SK-N-MC (cell line): Measurements from ENCODE around the gene TEX19.
A peak's percentile ranks its signal among the peaks of the same experiment; 100 is the strongest.
"Not testable (repeated sequence)": the region's sequence is repeated elsewhere in the genome, so short reads cannot be mapped to it uniquely, and the experiment has no call there.

Experiments
- DNase-seq: peaks from one replicate; pipeline ENCODE4 v3.0.0-alpha.2; 2011; ENCODE audit warnings: low read depth, low spot score
- H3K27ac ChIP-seq: fragments of 200-600 bp; sonication (generic); 2 replicates; pipeline ENCODE4 v1.5.1; 2016; ENCODE audit warnings: mixed run types
- H3K36me3 ChIP-seq: fragments of 200-600 bp; sonication (generic); 2 replicates; pipeline ENCODE4 v1.6.1; 2017; ENCODE audit warnings: antibody characterized with exemption, low read length, mixed read lengths; ENCODE audit not compliant: insufficient read depth
- H3K4me3 ChIP-seq: fragments of 200-600 bp; sonication (generic); 2 replicates; pipeline ENCODE4 v1.5.1; 2016
- H3K9ac ChIP-seq: fragments of 200-600 bp; sonication (generic); 2 replicates; pipeline ENCODE4 v1.8.0; 2017; ENCODE audit warnings: mixed run types, mixed read lengths; ENCODE audit not compliant: insufficient read length
- H3K9me3 ChIP-seq: fragments of 200-600 bp; sonication (generic); 2 replicates; pipeline ENCODE4 v1.6.1; 2017; ENCODE audit warnings: low read depth, mild to moderate bottlenecking, antibody characterized with exemption, low read length, moderate library complexity, mixed read lengths
- EZH2 ChIP-seq: fragments of 200-600 bp; sonication (generic); IDR thresholded peaks from one replicate; pipeline ENCODE4 v1.6.1; 2017; ENCODE audit warnings: antibody characterized with exemption
- FOXP2 ChIP-seq: optimal IDR thresholded peaks from 2 replicates; pipeline ENCODE3; 2011; ENCODE audit warnings: mild to moderate bottlenecking, moderate library complexity; ENCODE audit not compliant: insufficient read depth; ENCODE audit errors: extremely low read length, control extremely low read depth
- POLR2AphosphoS5 ChIP-seq: IDR thresholded peaks from 2 replicates; pipeline ENCODE4 v1.6.1; 2012; ENCODE audit warnings: mild to moderate bottlenecking, low read depth, low read length, borderline replicate concordance

The TEX19 gene

GRCh38 chr17:82343560-82343959 is 15.5 kb upstream of the TEX19 start:
- no peak for DNase-seq
- no peak overlapping the region for H3K4me3 ChIP-seq
- TF ChIP-seq EZH2 (no peak), POLR2AphosphoS5 (no peak), FOXP2 (no peak)
- H3K9ac ChIP-seq, result no peak overlapping the region
- H3K9me3 ChIP-seq, result no peaks in the 10 kb centered on the region
- H3K36me3 ChIP-seq, result no peaks in the 10 kb centered on the region
- no peak overlapping the region for H3K27ac ChIP-seq

DNA sequence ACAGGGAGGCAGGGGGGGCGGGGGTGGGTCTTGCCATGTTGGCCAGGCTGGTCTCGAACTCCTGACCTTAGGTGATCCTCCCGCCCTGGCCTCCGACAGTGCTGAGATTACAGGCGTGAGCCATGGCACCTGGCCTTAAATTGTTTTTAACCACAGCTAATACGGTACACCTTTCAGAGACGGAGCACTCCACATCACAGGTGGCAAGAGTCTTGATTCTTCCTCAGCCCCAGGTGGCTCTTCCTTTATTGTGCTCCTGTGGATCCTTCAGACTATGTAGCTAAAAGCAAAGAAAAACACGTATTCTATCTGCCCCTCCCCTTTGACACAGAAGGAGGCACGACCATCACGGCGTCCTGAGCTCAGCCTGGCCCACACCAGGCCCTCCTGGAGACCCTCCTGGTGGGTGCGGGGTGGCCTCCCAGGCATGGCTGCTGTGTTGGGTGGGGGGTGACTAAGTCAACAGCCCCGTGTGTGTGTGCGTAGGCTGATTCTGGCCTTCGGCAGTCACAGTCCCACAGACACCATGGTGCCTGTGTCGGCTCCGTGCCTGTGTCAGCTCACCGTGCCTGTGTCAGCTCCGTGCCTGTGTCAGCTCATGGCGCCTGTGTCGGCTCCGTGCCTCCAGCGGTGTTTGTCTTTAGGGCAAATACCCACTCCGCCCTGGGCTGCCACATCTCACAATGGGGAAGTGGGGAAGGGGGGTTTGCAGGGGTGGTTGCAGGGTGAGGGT is 14.7 kb upstream of the TEX19 start:
- H3K4me3 ChIP-seq, result no peak overlapping the region

DNA sequence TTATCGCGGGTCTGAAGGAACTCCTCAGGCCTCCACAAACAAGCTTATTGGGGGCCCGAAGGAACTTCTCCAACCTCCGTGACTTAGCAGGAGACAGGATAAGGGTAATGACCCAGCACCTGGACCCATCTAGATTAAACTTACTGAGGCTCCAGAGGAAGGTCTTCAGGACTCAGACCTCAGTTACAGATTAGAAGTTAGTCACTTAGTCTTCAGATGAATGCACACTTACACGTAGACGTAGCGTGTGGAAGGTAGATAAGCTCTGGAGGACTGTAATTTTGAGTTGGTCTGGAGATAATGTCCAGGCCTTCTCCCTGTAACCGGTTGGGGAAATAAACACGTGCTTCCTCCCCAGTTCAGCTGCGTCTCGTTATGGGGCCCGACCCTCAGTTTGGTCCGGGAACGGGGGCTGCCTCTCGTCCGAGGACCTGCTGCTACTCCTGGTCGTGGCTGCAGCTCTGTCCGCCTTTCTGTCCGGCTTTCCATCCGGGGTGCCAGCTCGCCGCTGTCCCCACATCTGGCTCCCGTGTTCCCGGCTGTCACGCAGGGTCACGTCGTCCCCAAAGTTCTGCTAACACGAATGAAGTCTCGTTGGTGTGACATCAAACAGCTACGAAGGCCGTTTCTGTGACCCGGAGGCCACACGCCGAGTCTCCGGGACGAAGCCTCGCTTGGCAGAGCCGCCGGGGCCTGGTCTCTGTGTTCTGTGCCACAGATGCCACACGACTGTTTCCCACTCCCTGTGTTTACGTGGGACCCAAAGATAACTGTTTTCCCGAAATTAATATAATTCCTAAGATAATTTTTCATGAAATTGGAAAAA is 13.7 kb upstream of the TEX19 start:
- H3K4me3 ChIP-seq, result no peak overlapping the region
- no peak overlapping the region for H3K9ac ChIP-seq
- no peaks in the 10 kb centered on the region for H3K36me3 ChIP-seq
- H3K27ac ChIP-seq, result 0 out of 2 replicates have a peak overlapping the region, but pooled peaks have one; percentile 16
- no peak for DNase-seq
- H3K9me3 ChIP-seq, result no peaks in the 10 kb centered on the region
- no peak for TF ChIP-seq POLR2AphosphoS5
- TF ChIP-seq EZH2, result no peak
- no peak for TF ChIP-seq FOXP2

More for the DNA sequence above, 14.7 kb upstream of the TEX19 start:
- TF ChIP-seq POLR2AphosphoS5, result no peak
- TF ChIP-seq EZH2, result no peak
- TF ChIP-seq FOXP2, result no peak
- Histone ChIP-seq H3K9ac (no peak overlapping the region), H3K36me3 (no peaks in the 10 kb centered on the region), H3K27ac (no peak overlapping the region), H3K9me3 (no peaks in the 10 kb centered on the region)
- DNase-seq, result no peak

DNA sequence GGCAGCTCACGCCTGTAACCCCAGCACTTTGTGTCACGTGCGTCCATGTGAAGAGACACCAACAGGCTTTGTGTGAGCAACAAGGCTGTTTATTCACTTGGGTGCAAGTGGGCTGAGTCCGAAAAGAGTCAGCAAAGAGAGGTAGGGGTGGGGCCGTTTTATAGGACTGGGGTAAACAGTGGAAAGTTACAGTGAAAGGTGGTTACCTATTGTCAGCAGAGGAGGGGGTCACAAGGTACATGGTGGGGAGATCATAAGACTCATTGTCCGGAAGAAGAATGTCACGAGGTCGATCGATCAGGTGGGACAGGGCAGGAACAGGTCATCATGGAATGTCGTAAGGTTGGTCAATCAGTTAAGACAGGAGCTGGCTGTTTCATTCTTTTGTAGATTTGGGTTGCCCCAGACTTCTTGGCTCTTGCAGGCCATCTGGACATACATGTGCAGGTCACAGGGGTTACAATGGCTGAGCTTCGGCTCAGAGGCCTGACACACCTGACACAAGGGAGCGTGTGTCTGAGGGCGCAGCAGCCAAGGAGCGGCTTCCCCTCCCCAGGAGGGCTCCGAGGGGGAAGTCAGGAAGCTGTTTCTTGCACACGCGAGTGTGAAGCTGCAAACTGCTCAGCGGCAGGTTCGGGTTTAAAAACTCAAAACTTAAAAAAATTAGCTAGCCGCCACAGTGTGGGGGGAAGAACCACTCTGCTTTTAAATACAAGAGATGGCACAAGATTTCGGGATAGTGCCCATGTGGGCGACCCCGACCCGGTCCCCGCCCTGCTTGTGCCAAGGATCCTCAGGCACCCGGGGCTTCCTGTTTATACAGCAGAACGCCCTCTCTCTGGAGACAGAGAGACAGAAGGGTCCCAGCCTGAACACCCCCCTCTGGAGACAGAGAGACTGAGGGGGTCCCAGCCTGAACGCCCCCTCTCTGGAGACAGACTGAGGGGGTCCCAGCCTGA is 12.4 kb upstream of the TEX19 start:
- H3K9ac ChIP-seq, result no peak overlapping the region
- TF ChIP-seq FOXP2 (no peak), POLR2AphosphoS5 (no peak), EZH2 (no peak)
- H3K9me3 ChIP-seq, result no peaks in the 10 kb centered on the region
- no peaks in the 10 kb centered on the region for H3K36me3 ChIP-seq
- H3K27ac ChIP-seq, result no peak overlapping the region
- no peak overlapping the region for H3K4me3 ChIP-seq
- DNase-seq, result no peak

DNA sequence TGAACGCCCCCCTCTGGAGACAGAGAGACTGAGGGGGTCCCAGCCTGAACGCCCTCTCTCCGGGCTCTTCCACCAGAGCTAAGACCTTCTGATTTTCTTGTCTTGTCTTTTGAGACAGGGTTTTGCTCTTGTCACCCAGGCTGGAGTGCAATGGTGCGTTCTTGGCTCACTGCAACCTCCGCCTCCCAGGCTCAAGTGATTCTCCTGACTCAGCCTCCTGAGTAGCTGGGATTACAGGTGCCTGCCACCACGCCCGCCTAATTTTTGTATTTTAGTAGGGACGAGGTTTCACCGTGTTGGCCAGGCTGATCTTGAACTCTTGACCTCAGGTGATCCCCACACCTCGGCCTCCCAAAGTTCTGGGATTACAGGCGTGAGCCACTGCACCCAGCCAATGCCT is 11.1 kb upstream of the TEX19 start:
- not testable (repeated sequence) for H3K4me3 ChIP-seq, H3K9me3 ChIP-seq, H3K36me3 ChIP-seq, H3K9ac ChIP-seq, H3K27ac ChIP-seq, DNase-seq

- no peak for DNase-seq
- TF ChIP-seq EZH2 (no peak), POLR2AphosphoS5 (no peak), FOXP2 (no peak)
Measured at GRCh38 chr17:82348434-82348833, 10.6 kb upstream of the TEX19 start.

GRCh38 chr17:82348866-82349265 is 10.2 kb upstream of the TEX19 start:
- no peak overlapping the region for H3K9ac ChIP-seq
- no peaks in the 10 kb centered on the region for H3K36me3 ChIP-seq
- no peaks in the 10 kb centered on the region for H3K9me3 ChIP-seq
- no peak for DNase-seq
- TF ChIP-seq EZH2 (no peak), POLR2AphosphoS5 (no peak), FOXP2 (no peak)
- no peak overlapping the region for H3K27ac ChIP-seq
- peak overlapping the region; percentile 43 for H3K4me3 ChIP-seq

More at GRCh38 chr17:82348434-82348833, 10.6 kb upstream of the TEX19 start:
- no peaks in the 10 kb centered on the region for H3K36me3 ChIP-seq
- no peaks in the 10 kb centered on the region for H3K9me3 ChIP-seq
- no peak overlapping the region for H3K4me3 ChIP-seq
- H3K9ac ChIP-seq, result no peak overlapping the region
- H3K27ac ChIP-seq, result no peak overlapping the region

DNA sequence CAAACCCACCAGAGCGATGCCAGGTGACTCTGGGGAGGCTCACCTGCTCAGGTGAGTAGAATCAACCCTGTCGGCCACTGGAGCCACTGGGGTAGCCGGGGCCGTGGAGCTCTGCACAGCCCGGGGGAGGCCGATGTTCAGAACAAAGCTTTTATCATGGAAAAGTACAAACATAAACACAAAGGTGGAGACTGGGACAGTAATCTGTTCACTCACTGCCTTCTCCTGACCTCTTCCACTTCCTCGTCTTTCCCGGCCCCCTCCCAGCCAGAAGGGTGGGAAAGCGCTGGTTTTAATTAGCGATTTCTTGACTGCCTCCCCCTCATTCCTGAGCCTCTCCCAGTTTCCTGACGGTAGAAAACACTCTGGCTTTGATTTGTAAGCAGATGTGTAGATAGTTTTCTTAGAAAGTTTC is 9.8 kb upstream of the TEX19 start:
- H3K27ac ChIP-seq, result peak overlapping the region; percentile 43
- TF ChIP-seq FOXP2 (no peak), EZH2 (no peak), POLR2AphosphoS5 (no peak)
- peak overlapping the region; percentile 43 for H3K4me3 ChIP-seq
- peak overlapping the region; percentile 24 for H3K9ac ChIP-seq
- H3K36me3 ChIP-seq, result no peaks in the 10 kb centered on the region
- no peaks in the 10 kb centered on the region for H3K9me3 ChIP-seq
- DNase-seq, result no peak
